Stimulated activated CD4-positive, alpha-beta T cell treated with anti-CD3 and anti-CD28 coated beads, Interleukin-1b, Interleukin-23, amount 100 ng/mL, for 24 hours (primary cell): ENCODE results near the gene BMP6.
"Not testable (repeated sequence)": the region's sequence is repeated elsewhere in the genome, so short reads cannot be mapped to it uniquely, and the experiment has no call there.

Experiments used
- DNase-seq, 4 experiments: peaks; one replicate each; pipeline ENCODE4 v3.0.0-alpha.2; 2020; ENCODE audit warnings: low read depth in 4 of 4, low spot score in 1 of 4

The BMP6 gene

DNA sequence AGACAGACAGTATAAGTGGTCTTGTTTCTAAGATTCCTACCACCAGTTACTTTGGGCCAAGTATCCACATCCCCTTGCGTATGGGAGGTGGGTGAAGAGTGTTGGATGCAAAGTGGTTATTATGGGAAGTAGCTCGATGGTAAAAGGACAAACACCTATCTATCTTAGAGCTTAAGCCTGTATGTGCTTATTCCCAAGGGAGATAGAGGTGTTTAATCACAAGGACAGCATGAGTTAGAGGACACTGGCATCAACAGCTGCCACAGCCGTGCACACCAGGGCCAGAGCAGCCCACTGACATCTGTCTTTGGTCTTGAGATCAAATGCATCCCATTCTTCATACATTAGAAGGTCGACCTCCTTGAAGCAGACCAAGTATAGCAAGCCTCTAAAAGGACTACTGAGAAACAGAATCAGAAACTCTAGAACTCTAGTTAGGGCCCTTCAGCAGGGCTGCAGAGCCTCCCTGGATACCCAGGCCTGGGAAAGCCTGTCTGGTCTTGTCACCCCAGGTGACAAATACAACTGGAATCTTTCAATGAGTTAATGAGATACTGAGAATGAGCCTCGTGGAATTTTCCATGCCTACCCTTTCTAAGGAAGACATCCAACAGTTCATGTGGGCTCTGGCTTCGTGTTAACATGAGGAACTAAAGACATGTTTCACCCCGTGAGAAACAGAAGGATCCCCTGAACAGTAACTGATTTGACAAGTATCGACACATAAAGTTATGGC lies 156.0 kb downstream of the BMP6 start:
- no peak for DNase-seq

- no peak for DNase-seq
Measured at GRCh38 chr6:7882505-7883257, 156.8 kb downstream of the BMP6 start.

DNA sequence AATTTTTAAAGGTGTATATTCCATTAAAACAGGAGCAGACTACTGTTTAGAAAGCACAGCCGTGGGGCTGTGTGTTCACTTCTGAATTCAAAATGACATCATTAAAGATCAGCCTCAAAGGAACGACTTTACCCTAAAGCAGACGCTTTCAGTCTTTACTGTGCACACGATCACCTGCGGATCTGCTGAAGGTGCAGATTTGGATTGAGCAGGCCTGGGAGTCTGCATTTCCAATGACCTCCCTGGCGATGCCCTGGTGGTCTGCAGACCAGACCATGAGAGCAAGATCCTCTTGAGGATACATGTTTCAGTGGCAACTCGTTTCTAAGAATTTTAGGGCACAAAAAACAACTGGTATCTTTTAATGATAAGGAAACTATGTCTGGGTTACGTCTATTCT lies 157.5 kb downstream of the BMP6 start:
- no peak for DNase-seq

DNA sequence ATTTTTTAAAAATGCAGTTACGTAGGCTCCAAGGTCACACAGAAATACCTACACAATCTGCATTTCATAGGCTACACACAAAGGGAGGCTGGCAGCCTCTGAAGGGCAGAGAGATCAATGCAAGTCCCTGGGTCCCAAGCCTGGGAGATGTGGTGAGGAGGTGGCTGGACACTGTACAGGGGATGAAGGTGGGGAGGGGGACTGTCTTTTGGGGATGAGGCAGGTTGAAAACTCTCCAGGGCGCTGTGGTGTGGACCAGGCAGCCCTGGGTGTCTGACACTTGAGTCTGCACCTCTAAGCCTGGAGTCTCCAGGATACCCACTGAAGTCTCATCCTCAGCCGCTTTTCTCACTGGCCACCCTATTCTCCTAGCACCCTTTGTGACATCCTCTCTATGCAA lies 160.2 kb downstream of the BMP6 start:
- DNase-seq: no peak

DNA sequence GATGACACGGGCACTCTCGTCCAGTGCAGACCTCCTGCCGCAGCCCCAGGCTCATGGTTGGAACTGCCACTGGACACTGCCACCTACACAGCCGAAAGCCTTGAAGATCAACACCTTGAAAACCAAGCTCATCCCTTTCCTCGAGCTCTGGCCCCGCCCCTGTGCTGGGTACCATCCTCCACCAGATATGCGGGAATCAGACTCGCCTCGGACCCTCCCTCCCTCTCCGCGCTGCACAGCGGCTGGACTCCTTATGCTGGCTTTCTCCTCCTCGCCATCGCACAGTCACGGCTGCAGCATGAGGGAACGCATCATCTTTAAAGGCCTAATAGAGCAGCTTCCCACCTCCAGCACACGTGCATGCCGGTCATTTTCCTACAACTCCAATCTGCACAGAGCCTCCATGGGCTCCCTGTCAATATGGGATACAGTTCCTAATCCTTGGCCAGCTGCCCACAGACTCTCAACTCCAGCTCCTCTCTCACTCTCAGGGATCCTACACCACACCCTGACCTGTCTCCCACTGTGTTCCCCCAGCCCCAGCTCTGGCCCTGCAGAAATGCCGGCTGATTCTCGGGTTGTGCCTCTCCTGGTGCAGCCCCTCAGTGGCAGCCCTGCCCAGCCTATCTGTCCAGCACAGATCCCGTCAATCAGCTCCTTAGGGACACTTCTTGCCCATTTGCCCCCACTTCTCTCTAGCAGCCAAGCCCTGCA lies 161.5 kb downstream of the BMP6 start:
- no peak for DNase-seq

DNA sequence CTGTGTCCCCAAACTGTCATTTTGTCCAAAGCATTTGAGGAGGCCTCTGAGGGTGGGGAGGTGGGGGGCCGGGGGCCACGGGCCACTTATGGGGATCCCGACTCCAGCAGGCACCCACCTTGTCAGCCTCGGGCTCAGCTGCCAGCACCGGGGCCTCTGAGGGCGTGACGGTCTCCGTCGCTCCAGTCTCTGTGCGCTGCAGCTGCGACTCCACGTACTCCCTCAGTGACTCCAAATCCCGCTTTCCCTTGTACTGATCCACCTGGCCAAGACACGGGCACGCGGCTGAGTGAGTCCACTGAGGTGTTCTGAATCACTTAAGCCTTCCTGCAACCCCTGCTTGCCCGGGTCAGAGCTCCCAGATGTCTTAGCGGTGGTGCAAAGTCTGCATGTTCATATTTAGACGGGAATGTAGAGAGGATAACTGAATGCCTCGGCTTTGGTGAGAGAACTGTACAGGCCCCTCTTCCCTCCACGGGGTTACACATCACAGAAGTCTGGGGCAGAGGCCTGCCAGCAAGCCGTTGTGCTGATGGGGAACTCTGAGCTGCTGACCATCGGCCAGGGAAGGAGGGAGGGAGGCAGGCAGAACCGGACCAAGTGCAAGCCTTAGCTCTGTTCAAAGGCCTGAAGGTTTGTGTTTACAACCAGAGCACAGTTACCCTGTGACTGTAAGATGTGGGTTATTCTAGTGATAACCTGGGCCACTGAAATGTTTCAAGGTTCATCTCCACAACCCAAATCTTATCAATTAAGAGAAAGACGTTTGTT lies 162.9 kb downstream of the BMP6 start:
- DNase-seq: no peak

GRCh38 chr6:7891078-7891872 lies 165.4 kb downstream of the BMP6 start:
- no peak for DNase-seq

DNA sequence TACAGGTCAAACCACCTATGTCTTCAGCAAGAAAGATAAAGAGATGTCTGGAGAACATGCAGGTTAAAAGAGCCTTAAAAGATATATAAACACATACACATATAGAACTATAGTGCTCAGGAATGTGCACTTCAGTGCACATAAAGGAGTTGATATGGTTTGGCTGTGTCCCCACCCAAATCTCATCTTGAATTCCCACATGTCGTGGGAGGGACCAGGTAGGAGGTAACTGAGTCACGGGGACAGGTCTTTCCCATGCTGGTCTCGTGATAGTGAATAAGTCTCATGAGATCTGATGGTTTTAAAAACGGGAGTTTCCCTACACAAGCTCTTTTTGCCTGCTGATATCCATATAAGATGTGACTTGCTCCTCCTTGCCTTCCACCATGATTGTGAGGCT lies 166.5 kb downstream of the BMP6 start:
- DNase-seq: not testable (repeated sequence)

DNA sequence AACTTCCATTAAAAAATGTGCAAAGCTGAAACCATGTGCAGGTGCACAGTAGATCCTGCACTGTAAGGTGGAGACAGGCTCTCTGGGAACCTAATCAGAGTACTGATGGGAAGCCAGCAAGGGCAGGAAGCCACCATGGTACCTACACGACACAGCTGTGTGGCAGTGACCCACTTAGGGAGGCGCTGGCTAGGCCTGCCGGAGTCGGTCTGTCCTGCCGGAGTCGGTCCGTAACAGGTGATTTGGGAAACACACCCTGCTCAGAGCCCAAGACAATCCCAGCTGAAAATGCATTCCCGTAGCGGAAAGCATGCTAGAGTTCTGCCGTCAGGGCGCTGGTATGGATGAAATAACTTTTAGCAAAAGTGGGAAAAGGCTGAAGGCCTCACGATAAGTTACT lies 167.4 kb downstream of the BMP6 start:
- no peak for DNase-seq

- DNase-seq: no peak
Measured at GRCh38 chr6:7894262-7895124, 168.6 kb downstream of the BMP6 start.

GRCh38 chr6:7895125-7895423 lies 169.2 kb downstream of the BMP6 start:
- no peak for DNase-seq

DNA sequence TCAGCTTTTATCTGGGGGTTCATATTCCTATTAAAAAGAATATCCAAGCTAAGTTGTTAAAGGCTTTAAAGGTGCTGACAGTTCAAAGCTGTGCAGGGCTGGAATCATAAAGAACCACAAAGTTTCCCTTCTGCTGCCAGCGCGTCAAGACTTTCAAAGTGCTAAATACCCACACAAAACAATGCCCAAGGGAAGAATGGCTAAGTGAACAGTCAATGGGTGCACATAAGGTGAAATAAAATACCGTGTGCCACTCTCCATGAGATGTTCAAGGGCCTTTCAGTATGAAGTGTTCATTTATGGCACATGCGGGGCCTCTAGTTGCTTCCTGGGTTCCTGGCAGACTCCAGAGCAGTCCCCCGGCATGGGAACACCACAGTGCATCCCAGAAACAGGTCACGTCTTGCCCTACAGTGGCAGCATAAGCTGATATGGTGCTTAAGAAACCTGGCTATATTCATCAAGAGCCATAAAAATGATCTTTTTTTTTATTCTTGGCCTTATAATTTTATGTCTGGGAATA lies 170.6 kb downstream of the BMP6 start:
- no peak for DNase-seq

GRCh38 chr6:7897461-7898192 lies 171.7 kb downstream of the BMP6 start:
- DNase-seq: no peak

DNA sequence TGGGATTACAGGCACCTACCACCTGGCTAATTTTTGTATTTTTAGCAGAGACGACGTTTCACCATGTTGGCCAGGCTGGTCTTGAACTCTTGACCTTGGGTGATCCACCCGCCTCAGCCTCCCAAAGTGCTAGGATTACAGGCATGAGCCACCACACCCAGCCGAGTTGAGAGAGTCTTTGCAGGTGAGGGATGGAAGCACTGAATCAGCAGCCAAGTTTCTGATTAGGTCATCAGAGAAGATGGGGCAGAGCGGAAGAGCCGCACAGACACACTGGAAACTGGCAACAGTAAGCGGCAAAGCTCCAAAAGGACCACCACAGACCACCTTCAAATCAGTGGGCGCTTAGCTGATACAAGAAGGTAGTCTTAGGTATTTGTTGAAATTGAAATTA lies 172.3 kb downstream of the BMP6 start:
- DNase-seq: not testable (repeated sequence)

- no peak for DNase-seq
Measured at GRCh38 chr6:7899101-7899888, 173.4 kb downstream of the BMP6 start.

DNA sequence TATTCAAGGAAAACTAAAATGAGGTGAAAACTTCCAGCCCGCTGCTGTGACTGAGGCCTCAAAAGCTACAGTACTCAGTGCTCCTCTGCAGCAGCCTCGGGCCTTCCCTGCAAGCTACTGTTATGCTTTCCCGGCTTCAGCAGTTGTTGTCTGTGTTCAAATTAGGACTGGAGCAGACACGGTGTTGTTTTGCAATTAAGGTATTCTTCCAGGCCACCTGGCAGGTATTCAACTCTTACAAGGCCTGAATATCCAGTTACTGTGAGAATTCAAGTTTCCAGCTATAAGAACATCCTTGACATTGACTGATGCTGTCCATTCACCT lies 174.0 kb downstream of the BMP6 start:
- DNase-seq: no peak

DNA sequence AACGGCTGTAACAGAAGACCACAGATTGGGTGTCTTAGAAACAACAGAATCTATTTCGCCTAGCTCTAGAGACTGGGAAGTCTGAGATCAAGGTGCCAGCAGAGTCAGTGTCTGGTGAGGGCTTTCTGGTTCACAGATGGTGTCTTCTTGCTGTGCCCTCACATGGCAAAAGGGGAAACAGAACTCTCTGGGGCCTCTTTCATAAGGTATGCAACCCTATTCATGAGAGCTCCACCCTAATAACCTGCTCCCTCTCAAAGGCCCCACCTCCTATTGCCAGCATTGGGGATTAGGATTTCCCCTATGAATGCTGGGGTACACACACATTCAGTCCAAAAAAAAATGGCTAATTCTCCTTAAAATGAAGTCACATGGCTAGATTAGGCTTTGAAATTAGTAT lies 174.7 kb downstream of the BMP6 start:
- no peak for DNase-seq

GRCh38 chr6:7901056-7901455 lies 175.2 kb downstream of the BMP6 start:
- DNase-seq: no peak
